HL-60 (cell line): Measurements from ENCODE around the gene ZBTB7C.

Source experiments
- DNase-seq, 2 experiments: peaks; one replicate each; pipeline ENCODE4 v3.0.0-alpha.2; 2010 to 2020; ENCODE audit warnings: low read depth in 1 of 2, low spot score in 1 of 2
- H3K27ac ChIP-seq: fragments of 250-450 bp; sonication (Bioruptor Pico); replicated peaks from 2 replicates; pipeline ENCODE4 v1.5.1; 2020; ENCODE audit warnings: mild to moderate bottlenecking, moderate library complexity
- H3K27me3 ChIP-seq: fragments of 250-450 bp; sonication (Bioruptor Pico); 2 replicates; pipeline ENCODE4 v1.5.1; 2021; ENCODE audit warnings: mild to moderate bottlenecking, moderate library complexity; ENCODE audit not compliant: insufficient read depth, poor library complexity, severe bottlenecking
- H3K4me3 ChIP-seq: replicated peaks from 2 replicates; pipeline ENCODE4 v1.5.1; 2011; ENCODE audit warnings: mild to moderate bottlenecking, control low read depth, low read length; ENCODE audit not compliant: insufficient read depth
- GABPA ChIP-seq: IDR thresholded peaks from 2 replicates; pipeline ENCODE4 v1.6.1; 2012; ENCODE audit warnings: low read depth
- POLR2AphosphoS5 ChIP-seq: IDR thresholded peaks from 2 replicates; pipeline ENCODE4 v1.6.1; 2012; ENCODE audit warnings: low read depth
- SPI1 ChIP-seq: IDR thresholded peaks from 2 replicates; pipeline ENCODE4 v1.6.1; 2012; ENCODE audit warnings: low read depth, mild to moderate bottlenecking, borderline replicate concordance
- TF ChIP-seq, protein P1 (sequence below): IDR thresholded peaks from 2 replicates; pipeline ENCODE4 v1.6.1; 2012; ENCODE audit warnings: low read depth; ENCODE audit not compliant: insufficient replicate concordance
- TF ChIP-seq, protein P2 (sequence below): IDR thresholded peaks from one replicate; pipeline ENCODE4 v1.5.1; 2011; ENCODE audit warnings: low read length, control low read depth, inconsistent platforms; ENCODE audit not compliant: insufficient read depth

Gene ZBTB7C

DNA sequence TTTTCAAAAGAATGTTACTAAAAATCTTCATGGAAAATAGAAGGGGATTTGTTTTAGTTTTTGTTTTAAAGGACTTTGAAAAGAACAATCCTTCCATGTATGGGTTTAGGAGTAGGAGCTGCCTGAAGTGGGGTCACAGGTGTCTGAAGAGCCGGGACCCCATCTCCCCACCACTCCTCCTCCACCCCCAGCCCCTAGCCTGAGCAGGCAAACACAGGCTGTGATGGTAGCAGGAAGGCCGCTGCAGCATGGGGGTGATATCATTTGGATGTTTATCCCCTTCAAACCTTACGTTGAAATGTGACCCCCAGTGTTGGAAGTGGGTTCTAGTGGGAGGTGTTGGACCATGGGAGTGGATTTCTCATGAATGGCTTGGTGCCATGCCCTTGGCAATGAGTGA is 93.0 kb downstream of the ZBTB7C start:
- DNase-seq: no peak
- no peak for TF ChIP-seq POLR2AphosphoS5
- TF ChIP-seq, protein P1, sequence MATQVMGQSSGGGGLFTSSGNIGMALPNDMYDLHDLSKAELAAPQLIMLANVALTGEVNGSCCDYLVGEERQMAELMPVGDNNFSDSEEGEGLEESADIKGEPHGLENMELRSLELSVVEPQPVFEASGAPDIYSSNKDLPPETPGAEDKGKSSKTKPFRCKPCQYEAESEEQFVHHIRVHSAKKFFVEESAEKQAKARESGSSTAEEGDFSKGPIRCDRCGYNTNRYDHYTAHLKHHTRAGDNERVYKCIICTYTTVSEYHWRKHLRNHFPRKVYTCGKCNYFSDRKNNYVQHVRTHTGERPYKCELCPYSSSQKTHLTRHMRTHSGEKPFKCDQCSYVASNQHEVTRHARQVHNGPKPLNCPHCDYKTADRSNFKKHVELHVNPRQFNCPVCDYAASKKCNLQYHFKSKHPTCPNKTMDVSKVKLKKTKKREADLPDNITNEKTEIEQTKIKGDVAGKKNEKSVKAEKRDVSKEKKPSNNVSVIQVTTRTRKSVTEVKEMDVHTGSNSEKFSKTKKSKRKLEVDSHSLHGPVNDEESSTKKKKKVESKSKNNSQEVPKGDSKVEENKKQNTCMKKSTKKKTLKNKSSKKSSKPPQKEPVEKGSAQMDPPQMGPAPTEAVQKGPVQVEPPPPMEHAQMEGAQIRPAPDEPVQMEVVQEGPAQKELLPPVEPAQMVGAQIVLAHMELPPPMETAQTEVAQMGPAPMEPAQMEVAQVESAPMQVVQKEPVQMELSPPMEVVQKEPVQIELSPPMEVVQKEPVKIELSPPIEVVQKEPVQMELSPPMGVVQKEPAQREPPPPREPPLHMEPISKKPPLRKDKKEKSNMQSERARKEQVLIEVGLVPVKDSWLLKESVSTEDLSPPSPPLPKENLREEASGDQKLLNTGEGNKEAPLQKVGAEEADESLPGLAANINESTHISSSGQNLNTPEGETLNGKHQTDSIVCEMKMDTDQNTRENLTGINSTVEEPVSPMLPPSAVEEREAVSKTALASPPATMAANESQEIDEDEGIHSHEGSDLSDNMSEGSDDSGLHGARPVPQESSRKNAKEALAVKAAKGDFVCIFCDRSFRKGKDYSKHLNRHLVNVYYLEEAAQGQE: no peak
- TF ChIP-seq GABPA: no peak
- TF ChIP-seq SPI1: no peak
- TF ChIP-seq, protein P2, sequence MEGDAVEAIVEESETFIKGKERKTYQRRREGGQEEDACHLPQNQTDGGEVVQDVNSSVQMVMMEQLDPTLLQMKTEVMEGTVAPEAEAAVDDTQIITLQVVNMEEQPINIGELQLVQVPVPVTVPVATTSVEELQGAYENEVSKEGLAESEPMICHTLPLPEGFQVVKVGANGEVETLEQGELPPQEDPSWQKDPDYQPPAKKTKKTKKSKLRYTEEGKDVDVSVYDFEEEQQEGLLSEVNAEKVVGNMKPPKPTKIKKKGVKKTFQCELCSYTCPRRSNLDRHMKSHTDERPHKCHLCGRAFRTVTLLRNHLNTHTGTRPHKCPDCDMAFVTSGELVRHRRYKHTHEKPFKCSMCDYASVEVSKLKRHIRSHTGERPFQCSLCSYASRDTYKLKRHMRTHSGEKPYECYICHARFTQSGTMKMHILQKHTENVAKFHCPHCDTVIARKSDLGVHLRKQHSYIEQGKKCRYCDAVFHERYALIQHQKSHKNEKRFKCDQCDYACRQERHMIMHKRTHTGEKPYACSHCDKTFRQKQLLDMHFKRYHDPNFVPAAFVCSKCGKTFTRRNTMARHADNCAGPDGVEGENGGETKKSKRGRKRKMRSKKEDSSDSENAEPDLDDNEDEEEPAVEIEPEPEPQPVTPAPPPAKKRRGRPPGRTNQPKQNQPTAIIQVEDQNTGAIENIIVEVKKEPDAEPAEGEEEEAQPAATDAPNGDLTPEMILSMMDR: no peak
- Histone ChIP-seq H3K27me3 (peaks cover 1% of the 10 kb centered on the region), H3K27ac (no peak overlapping the region), H3K4me3 (no peak overlapping the region)

DNA sequence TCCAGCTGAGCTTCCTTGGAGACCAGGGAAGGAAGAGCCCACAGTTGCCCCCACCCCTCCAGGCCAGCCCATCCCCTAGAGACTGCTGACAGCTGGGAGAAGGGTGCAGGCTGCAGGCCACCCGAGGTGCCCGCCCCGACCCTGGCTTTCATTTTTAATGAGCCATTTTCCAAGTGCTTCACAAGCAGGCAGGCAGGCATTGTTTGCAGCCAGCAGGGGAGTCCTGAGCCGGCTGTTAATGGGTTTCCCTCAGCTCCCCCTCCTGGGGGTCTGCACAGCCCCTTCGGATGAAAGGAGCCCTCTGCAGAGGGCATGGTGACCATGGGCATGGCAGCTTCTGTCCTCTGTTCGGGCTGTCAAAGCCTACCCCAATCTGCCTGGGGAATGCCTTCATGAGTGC is 94.5 kb downstream of the ZBTB7C start:
- H3K27me3 ChIP-seq: peaks cover 2% of the 10 kb centered on the region
- H3K27ac ChIP-seq: no peak overlapping the region
- TF ChIP-seq, protein P1: no peak
- TF ChIP-seq GABPA (no peak), POLR2AphosphoS5 (no peak), SPI1 (no peak)
- TF ChIP-seq, protein P2: no peak
- no peak for DNase-seq
- H3K4me3 ChIP-seq: no peak overlapping the region

DNA sequence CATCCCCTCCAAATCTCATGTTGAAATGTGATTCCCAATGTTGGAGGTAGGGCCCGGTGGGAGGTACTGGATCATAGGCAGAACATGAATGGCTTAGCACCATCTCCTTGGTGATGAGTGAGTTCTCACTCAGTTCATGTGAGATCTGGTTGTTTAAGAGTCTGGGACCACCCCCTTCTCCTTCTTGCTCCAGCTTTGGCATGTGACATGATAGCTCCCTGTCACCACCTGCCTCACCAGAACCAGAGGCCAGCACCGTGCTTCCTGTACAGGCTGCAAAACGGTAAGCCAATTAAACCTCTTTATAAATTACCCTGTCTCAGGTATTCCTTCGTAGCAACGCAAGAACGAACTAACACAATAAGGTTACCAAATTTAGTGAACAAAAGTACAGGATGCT is 95.4 kb downstream of the ZBTB7C start:
- TF ChIP-seq, protein P2: no peak
- Histone ChIP-seq H3K27me3 (peaks cover 2% of the 10 kb centered on the region), H3K27ac (no peak overlapping the region), H3K4me3 (no peak overlapping the region)
- DNase-seq: no peak

DNA sequence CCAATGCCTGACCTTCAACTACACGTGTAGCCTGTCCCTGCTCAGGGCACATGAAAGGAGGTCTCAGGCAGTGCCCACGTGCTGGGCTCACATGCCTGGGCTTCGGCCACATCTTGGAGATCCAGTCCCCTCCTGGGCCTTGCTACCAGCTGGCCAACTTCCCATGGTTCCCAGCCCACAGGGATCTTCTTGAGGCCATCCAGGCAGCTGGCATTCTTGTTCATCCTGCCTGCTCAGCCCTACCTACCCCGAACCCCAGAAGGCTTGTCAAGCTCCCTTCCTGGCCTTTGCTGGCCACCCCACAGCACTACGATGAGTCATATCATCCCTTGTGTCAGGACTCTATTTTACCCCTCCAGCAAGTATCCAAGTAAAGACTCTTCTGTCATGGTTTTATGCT is 97.1 kb downstream of the ZBTB7C start:
- Histone ChIP-seq H3K4me3 (no peak overlapping the region), H3K27ac (no peak overlapping the region), H3K27me3 (peaks cover 2% of the 10 kb centered on the region)
- no peak for DNase-seq
- TF ChIP-seq GABPA: no peak
